Peyer's patch (tissue), 4 donors: ENCODE measurements around the gene RHBDL3.

ENCODE experiments used
- POLR2A ChIP-seq, 2 donors: fragments of 450-650 bp; IDR thresholded peaks; one replicate each; pipeline ENCODE4 v1.5.1; 2017; ENCODE audit warnings: antibody characterized with exemption in 2 of 2, mild to moderate bottlenecking in 2 of 2, moderate library complexity in 2 of 2
- TF ChIP-seq, protein P1 (sequence below), 6 experiments: fragments of 450-650 bp in 4 of 6; fragments of 200-600 bp in 2 of 6; sonication (generic) in 1 of 6; IDR thresholded peaks; one replicate each; pipeline ENCODE4 v1.5.1; 2017 to 2019; ENCODE audit warnings: antibody characterized with exemption in 6 of 6, mild to moderate bottlenecking in 3 of 6, moderate library complexity in 1 of 6

DNA sequence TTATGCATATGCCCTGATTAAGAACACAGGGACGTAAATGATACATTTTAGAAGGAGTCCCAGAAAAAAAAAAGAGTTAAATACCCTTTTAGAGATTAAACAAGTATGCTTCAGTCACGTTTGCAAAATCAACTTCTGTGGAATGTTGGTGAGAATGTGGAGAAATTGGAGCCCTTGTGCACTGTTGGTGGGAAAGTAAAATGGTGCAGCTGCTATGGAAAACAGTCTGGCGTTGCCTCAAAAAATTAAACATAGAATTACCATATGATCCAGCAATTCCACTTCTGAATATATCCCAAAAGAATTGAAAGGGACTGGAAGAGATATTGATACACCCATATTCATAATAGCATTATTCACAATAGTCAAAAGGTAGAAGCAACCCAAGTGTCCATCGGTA is 26.5 kb downstream of the RHBDL3 start:
- TF ChIP-seq, protein P1, sequence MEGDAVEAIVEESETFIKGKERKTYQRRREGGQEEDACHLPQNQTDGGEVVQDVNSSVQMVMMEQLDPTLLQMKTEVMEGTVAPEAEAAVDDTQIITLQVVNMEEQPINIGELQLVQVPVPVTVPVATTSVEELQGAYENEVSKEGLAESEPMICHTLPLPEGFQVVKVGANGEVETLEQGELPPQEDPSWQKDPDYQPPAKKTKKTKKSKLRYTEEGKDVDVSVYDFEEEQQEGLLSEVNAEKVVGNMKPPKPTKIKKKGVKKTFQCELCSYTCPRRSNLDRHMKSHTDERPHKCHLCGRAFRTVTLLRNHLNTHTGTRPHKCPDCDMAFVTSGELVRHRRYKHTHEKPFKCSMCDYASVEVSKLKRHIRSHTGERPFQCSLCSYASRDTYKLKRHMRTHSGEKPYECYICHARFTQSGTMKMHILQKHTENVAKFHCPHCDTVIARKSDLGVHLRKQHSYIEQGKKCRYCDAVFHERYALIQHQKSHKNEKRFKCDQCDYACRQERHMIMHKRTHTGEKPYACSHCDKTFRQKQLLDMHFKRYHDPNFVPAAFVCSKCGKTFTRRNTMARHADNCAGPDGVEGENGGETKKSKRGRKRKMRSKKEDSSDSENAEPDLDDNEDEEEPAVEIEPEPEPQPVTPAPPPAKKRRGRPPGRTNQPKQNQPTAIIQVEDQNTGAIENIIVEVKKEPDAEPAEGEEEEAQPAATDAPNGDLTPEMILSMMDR (IDR thresholded peaks at IDR 0.05) = no peak
- no peak for TF ChIP-seq POLR2A (IDR thresholded peaks at IDR 0.05)
